Stimulated activated CD8-positive, alpha-beta memory T cell treated with anti-CD3 and anti-CD28 coated beads, Interleukin-4, amount 100 ng/mL, for 48 hours (primary cell): ENCODE measurements around the gene DAPK3.
"Not testable (repeated sequence)": the region's sequence is repeated elsewhere in the genome, so short reads cannot be mapped to it uniquely, and the experiment has no call there.

ENCODE experiments used
- DNase-seq: peaks from one replicate; pipeline ENCODE4 v3.0.0-alpha.2; 2020

The DAPK3 gene

GRCh38 chr19:4000798-4001197, 29.9 kb upstream of the DAPK3 start:
- not testable (repeated sequence) for DNase-seq

GRCh38 chr19:3998667-3999412, 27.9 kb upstream of the DAPK3 start:
- DNase-seq = not testable (repeated sequence)

GRCh38 chr19:3995607-3996006, 24.7 kb upstream of the DAPK3 start:
- DNase-seq = no peak

- no peak for DNase-seq
Observed at GRCh38 chr19:3990815-3991117, 19.9 kb upstream of the DAPK3 start.

- peak; percentile 92 for DNase-seq
Observed at GRCh38 chr19:3987619-3988371, 16.9 kb upstream of the DAPK3 start.

GRCh38 chr19:3986260-3987041, 15.6 kb upstream of the DAPK3 start:
- DNase-seq = peak; percentile 74

- no peak for DNase-seq
Observed at GRCh38 chr19:3985643-3986259, 14.9 kb upstream of the DAPK3 start.

- peak; percentile 93 for DNase-seq
Observed at GRCh38 chr19:3984908-3985642, 14.2 kb upstream of the DAPK3 start, which contains the start of gene EEF2. Gene EEF2 (minus strand): TSS chr19:3985463. CDS start chr19:3985380, 83 bp downstream.

GRCh38 chr19:3984584-3984907, 13.6 kb upstream of the DAPK3 start:
- DNase-seq = no peak

GRCh38 chr19:3983936-3984583, 13.2 kb upstream of the DAPK3 start:
- peak; percentile 58 for DNase-seq

GRCh38 chr19:3983542-3983914, 12.6 kb upstream of the DAPK3 start:
- no peak for DNase-seq

- peak; percentile 51 for DNase-seq
Observed at GRCh38 chr19:3982701-3983541, 12.0 kb upstream of the DAPK3 start.

GRCh38 chr19:3981736-3982681, 11.1 kb upstream of the DAPK3 start:
- DNase-seq = no peak

- peak; percentile 32 for DNase-seq
Observed at GRCh38 chr19:3981373-3981735, 10.5 kb upstream of the DAPK3 start.

GRCh38 chr19:3980353-3981251, 9.7 kb upstream of the DAPK3 start:
- DNase-seq = peak; percentile 28

- DNase-seq = peak; percentile 38
Observed at GRCh38 chr19:3979674-3980352, 8.9 kb upstream of the DAPK3 start.

GRCh38 chr19:3979289-3979673, 8.4 kb upstream of the DAPK3 start:
- DNase-seq = peak; percentile 30

GRCh38 chr19:3978145-3978544, 7.2 kb upstream of the DAPK3 start:
- no peak for DNase-seq
